Activated T-helper 1 cell treated with anti-CD3 and anti-CD28 coated beads, Interleukin-2, amount 50 U/mL, for 16 hours (primary cell): ENCODE measurements around the gene CCDC182.

Experiments
- DNase-seq, 2 donors: peaks; one replicate each; pipeline ENCODE4 v3.0.0-alpha.2; 2020; ENCODE audit warnings: low read depth in 1 of 2, low spot score in 1 of 2

CCDC182 gene

GRCh38 chr17:57757735-57758134, 12.6 kb upstream of the CCDC182 start:
- DNase-seq: no peak

GRCh38 chr17:57756951-57757350, 11.9 kb upstream of the CCDC182 start:
- DNase-seq: no peak

- DNase-seq: no peak
Observed at GRCh38 chr17:57755480-57756070, 10.5 kb upstream of the CCDC182 start.

- no peak for DNase-seq
Observed at GRCh38 chr17:57752031-57752905, 7.2 kb upstream of the CCDC182 start.

GRCh38 chr17:57751348-57751971, 6.4 kb upstream of the CCDC182 start:
- DNase-seq: no peak

GRCh38 chr17:57750895-57751294, 5.8 kb upstream of the CCDC182 start:
- no peak for DNase-seq

- no peak for DNase-seq
Observed at GRCh38 chr17:57750109-57750871, 5.2 kb upstream of the CCDC182 start.

GRCh38 chr17:57749701-57750100, 4.6 kb upstream of the CCDC182 start:
- no peak for DNase-seq

GRCh38 chr17:57747221-57748017, 2.3 kb upstream of the CCDC182 start:
- DNase-seq: peak in 1 of 2 donors; percentile 2

GRCh38 chr17:57746221-57746620, 1.1 kb upstream of the CCDC182 start:
- DNase-seq: no peak

- no peak for DNase-seq
Observed at GRCh38 chr17:57744195-57745170, 616 bp downstream of the CCDC182 start.

GRCh38 chr17:57740235-57740528, 4.9 kb downstream of the CCDC182 start:
- DNase-seq: no peak

GRCh38 chr17:57739402-57740234, 5.5 kb downstream of the CCDC182 start:
- DNase-seq: no peak

- DNase-seq: no peak
Observed at GRCh38 chr17:57737450-57737849, 7.6 kb downstream of the CCDC182 start.

GRCh38 chr17:57735707-57736106, 9.4 kb downstream of the CCDC182 start:
- DNase-seq: no peak

GRCh38 chr17:57735230-57735629, 9.9 kb downstream of the CCDC182 start:
- no peak for DNase-seq

GRCh38 chr17:57733085-57733484, 12.0 kb downstream of the CCDC182 start:
- DNase-seq: no peak

GRCh38 chr17:57732062-57732461, 13.0 kb downstream of the CCDC182 start:
- no peak for DNase-seq
